Posterior vena cava (tissue), 2 donors: ENCODE measurements around the gene KRTAP5-6. TPM values are rescaled to one million over a fixed set of nuclear protein-coding genes. Genes with fewer than 3 reads are reported as not detected.

Experiments used
- DNase-seq: peaks from one replicate; pipeline ENCODE4 v3.0.0-alpha.2; 2020; ENCODE audit warnings: low spot score
- intact Hi-C, 2 donors: fragments of 100-400 bp; cut with DNase I; formaldehyde crosslinking; loops; one replicate each; pipeline versions ENCODE4 v1.14.1 to v1.14.2; 2022 to 2023
- total RNA-seq, 2 donors: library from RNA; stranded (reverse); fragmentation: NEBNext Ultra II Directional; extraction: Animal tissue kit (Norgen Biotek cat#: 25700); gene quantifications; one replicate each; pipeline ENCODE4 v1.2.1, GENCODE V29; 2021
- donor health status: DM: yes; HTN: yes; CAD: no.
- donor health status: DM: yes; HTN: yes; CAD: no.

KRTAP5-6 gene
- total RNA-seq, 2 donors from 2014 or later = not detected

DNA sequence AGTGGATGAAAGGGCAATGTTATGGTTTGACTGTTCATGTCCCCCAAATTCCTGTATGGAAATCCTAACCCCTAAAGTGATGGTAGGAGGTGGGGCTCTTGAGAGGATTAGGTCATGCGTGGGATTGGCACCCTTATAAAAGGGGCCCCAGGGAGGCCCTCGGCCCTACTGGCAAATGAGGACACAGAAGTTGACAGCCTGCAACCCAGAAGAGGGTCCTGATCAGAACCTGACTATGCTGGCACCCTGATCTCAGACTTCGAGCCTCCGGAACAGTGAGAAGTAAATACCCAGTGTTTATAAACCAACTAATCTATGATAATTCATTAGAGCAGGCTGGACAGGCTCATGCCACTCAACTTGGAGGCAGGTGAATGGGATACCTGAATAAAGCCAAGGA, 44.7 kb downstream of the KRTAP5-6 start:
- intact Hi-C loops = no loop called here
- DNase-seq = peak; percentile 19

DNA sequence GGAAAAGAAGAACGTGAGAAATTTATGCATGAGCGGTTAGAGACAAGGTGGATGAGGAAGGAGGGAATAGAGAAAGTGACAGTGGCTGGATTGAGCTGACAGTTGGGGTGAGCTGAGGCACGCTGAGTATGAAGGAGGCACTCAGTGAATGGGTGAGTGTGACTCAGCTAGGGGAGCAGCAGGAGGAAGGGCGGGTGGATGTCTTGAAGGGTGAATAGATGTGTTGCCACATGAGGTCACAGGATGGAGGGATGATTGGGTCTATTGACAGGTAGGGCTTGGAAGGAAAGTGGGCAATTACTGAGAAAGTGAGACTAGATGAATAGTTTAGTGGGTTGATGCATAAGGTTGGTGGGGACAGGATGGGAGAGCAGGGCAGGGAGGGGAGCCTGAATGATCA, 45.4 kb downstream of the KRTAP5-6 start:
- intact Hi-C loops = no loop called here
- DNase-seq = peak; percentile 28

DNA sequence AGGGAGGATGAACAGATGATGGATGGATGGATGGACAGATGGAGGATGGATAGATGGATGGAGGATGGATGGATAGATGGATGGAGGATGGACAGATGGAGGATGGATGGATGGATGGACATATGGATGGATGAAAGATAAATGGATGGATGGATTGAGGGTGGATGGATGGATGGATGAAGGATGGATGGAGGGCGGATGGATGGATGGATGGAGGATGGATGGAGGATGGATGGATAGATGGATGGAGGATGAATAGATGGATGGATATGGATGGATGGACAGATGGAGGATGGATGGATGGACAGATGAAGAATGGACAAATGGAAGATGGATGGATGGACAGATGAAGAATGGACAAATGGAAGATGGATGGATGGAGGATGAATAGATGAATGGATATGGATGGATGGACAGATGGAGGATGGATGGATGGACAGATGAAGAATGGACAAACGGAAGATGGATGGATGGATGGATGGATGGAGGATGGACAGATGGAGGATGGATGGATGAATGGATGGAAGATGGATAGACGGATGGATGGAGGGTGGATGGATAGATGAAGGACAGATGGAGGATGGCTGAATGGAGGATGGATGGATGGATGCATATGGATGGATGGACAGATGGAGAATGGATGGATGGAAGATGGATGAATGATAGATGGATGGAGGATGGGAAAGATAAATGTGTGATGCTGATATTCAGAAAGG, 46.0 kb downstream of the KRTAP5-6 start:
- intact Hi-C loops = no loop called here
- DNase-seq = no peak

DNA sequence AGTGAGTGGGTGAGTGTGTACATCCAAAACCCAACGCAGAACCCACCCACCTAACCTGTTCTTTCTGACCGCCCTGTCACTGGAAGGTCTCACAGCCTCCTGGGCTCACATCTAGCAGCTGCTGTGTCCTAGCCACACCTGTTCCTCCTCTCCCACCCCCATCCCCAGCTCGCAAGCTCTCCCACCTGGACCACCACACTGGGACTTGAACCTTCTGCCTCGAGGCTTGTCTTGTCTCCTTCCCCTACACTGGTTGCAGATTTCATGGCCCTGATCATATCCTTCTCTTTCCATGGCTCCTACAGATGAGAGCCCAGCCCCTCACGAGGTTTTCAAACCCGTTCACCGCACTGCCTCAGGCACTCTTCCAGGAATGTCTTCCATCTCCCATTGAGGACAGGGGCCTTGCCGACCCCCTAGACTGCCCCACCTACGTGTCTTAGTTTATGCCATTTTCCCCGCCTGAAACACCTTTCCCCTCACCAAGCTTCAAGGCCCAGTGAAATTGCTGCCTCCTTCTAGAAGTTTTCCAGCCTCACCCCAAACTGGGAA, 46.7 kb downstream of the KRTAP5-6 start:
- peak; percentile 53 for DNase-seq

DNA sequence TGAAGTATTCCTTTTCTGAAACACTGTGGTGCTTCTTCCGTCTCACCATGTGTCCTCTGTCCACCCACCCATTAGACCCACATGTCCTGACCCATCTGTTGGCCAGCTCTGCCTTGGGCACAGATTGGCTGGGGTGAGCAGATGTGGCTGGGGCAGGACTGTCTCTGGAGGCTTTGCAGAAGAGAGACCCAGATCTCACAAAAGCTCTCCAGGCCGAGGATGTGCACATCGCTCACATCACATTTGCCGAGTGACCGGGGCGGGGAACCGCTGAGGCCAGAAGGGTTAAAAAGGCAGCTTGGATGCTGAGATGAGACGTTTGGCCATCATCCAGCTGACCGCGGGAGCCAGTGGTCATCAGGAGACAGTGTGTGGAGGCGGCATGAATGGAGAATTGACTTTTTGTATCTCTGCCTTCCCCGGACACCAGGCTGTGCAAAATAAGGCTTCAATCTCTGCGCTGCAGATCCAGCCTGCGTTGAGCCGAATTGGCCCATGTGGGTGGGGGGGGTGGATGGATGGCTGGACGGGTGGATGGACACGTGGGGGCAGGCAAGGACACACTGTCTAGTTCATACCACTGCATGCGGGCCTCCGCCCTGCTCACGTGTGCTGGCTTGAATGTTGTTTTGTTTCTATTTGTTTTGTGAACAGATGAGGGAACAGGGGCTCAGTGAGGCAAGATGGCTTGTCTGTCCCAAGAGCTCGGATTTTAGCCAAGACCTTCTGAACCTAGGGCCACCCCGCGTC, 47.3 kb downstream of the KRTAP5-6 start:
- peak; percentile 81 for DNase-seq
- intact Hi-C loops = no loop called here

More for the DNA sequence above, 46.7 kb downstream of the KRTAP5-6 start:
- intact Hi-C loops = no loop called here

DNA sequence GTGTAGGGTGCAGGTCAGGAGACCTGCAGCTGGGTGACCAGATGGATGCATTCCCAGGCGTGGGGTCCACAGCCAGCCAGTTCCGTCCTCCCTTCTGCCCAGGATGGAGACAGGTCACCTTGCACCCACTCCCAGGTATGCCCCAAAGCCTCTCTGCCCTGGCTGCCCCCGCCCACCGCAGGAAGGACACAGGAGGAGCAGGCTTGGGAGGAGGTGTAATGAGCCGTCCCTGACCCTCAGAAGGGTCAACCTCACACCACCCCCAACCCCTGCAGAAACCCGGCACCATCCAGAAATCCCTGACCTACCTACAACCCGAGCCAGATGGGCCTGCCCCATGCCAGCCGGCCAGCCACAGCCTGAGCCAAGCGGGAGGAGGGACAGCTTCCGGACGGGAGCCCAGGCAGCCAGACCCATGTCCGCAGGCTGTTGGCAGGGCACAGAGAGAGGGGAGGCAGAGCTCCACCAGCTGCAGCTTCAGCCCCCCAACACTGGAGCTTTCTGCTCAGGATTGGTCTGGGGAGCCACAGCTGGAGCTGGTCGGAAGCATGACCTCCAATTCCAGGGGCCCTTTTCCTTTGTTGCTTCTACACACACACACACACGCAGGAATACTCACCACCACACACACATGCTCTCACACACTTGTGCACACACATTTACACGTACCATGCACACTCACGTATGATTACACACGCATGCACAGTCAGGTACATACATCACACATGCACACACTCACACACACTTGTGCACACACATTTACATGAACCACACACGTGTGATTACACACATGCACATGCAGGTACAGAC, 48.1 kb downstream of the KRTAP5-6 start:
- DNase-seq = peak; percentile 79
- intact Hi-C loops = no loop called here

DNA sequence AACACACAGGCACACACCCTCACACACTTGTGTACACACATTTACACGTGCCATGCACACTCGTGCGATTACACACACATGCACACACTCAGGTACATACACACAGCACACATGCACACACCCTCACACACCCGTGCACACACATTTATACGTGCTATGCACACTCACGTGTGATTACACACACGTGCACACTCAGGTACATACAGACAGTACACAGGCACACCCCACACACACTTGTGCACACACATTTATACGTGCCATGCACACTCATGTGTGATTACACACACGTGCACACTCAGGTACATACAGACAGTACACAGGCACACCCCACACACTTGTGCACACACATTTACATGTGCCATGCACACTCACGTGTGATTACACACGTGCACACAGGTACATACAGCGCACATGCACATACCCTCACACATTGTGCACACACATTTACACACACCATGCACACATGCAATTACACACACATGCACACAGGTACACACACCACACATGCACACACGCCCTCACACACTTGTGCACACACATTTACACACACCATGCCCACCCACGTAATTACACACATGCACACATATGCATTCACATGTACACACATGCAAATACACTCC, 48.8 kb downstream of the KRTAP5-6 start:
- intact Hi-C loops = no loop called here
- DNase-seq = peak; percentile 30

DNA sequence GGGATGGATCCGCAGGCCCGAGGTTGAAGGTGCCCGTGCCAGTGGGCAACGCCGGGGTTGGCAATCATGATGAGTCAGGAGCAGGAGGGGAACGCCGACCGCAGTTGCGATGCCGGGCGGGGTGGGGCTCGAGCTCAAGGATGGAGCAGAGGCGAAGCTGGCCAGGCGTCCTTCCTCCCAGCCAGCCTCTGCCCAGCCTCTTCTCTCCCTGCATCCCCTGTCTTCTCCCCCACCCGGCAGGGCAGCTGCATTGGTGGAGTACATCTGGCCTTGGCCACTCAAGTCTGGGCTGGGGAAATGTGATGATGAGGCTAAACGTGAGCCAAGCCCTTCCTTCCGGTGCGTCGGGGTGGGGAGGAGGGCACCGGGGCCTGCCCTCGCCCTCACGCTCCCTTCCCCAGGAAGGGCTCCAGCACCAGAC, 49.5 kb downstream of the KRTAP5-6 start:
- intact Hi-C loops = no loop called here
- DNase-seq = peak; percentile 87

DNA sequence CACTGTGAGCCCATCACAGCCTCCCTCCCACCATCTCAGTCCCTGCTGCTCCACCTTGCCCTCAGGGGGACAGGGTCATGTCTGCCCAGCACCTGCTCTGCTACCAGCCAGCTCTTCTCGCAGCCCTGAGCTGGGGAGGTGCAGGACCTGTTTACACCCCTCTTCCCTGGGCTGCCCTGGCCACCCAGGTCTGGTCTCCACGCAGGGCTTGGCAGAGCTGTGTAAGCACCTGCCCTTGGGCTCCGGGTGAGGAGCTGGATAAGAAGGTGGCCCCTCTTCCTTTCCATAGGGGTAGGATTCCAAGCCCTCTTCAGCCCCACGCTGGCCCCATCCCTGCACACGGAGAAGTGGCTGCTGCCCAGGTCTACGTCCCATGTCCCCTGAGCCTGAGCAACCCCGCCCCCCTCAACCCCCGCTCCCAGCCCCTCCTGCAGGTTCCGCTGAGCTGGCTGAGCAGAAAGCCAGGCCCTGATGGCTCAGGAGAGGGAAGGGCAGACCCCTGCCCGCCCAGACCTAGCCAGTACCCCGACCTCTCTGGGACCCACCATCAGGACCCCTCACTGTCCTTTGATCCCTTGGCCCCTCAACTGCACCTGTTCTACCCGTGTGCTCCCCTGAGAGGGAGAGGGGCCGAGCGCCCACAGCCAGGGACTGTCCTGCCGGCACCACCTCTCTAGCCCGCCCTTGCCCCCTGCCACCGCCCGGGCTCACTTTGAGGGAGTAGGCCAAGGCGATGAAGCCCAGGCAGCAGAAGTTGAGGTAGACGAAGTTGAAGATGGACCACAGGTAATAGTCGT, 50.2 kb downstream of the KRTAP5-6 start:
- peak; percentile 80 for DNase-seq
- intact Hi-C loops = no loop called here

Other genes starting within 250 kb of the KRTAP5-6 start
- gene MOB2, start 210.4 kb upstream of the KRTAP5-6 start, total RNA-seq = 10 to 100 TPM; 47.5 to 57.2 TPM
- 10 to 100 TPM; 11.0 to 19.4 TPM for gene DUSP8, start 124.9 kb upstream of the KRTAP5-6 start, total RNA-seq
- not detected for gene KRTAP5-1, start 111.9 kb upstream of the KRTAP5-6 start, total RNA-seq
- gene KRTAP5-2, start 98.9 kb upstream of the KRTAP5-6 start, total RNA-seq = not detected
- not detected for gene KRTAP5-3, start 88.7 kb upstream of the KRTAP5-6 start, total RNA-seq
- gene KRTAP5-4, start 75.1 kb upstream of the KRTAP5-6 start, total RNA-seq = not detected
- gene KRTAP5-5, start 67.4 kb upstream of the KRTAP5-6 start, total RNA-seq = not detected
- gene IFITM10, start 53.4 kb downstream of the KRTAP5-6 start, total RNA-seq = 1 to 10 TPM; 1.4 to 2.4 TPM
- 100 to 1,000 TPM; 351 to 519 TPM for gene CTSD, start 66.7 kb downstream of the KRTAP5-6 start, total RNA-seq
- not detected for gene SYT8, start 137.8 kb downstream of the KRTAP5-6 start, total RNA-seq
- gene TNNI2, start 141.8 kb downstream of the KRTAP5-6 start, total RNA-seq = 1 to 10 TPM; 1.0 to 1.3 TPM
- gene LSP1, start 155.9 kb downstream of the KRTAP5-6 start, total RNA-seq = 100 to 1,000 TPM in 1 of 2 donors, 10 to 100 TPM in 1; 39.1 to 122 TPM
- under 1 TPM in 1 of 2 donors, not detected in 1; 0.14 TPM for gene PRR33, start 194.7 kb downstream of the KRTAP5-6 start, total RNA-seq
- gene TNNT3, start 222.5 kb downstream of the KRTAP5-6 start, total RNA-seq = 10 to 100 TPM; 17.9 to 45.3 TPM